Measurements from ENCODE around the gene ARHGAP20. TPM values are rescaled to one million over a fixed set of nuclear protein-coding genes. Genes with fewer than 3 reads are reported as not detected.

ARHGAP20 gene
- total RNA-seq, 1 experiment from 2014 or later = 7.9 TPM

- Histone ChIP-seq H3K4me1 (ENCODE audit: insufficient read depth, low read length, poor library complexity, severe bottlenecking) (no peaks in the 10 kb centered on the region), H3K27me3 (replicated peaks; ENCODE audit: insufficient read depth, low read depth, low read length, poor library complexity) (no peaks in the 10 kb centered on the region), H3K4me3 (ENCODE audit: low read depth, low read length, poor library complexity, severe bottlenecking) (no peak overlapping the region), H3K36me3 (ENCODE audit: insufficient read depth, low read length, poor library complexity, severe bottlenecking) (no peaks in the 10 kb centered on the region), H3K9me3 (ENCODE audit: low read depth, low read length, poor library complexity, severe bottlenecking) (no peaks in the 10 kb centered on the region), H3K27ac (ENCODE audit: low read depth, low read length, poor library complexity, severe bottlenecking) (no peak overlapping the region)
- CTCF ChIA-PET = no interaction called here
- no peak for TF ChIP-seq CTCF (conservative IDR thresholded peaks at IDR 0.05; ENCODE audit: low read depth, low read length)
- TF ChIP-seq EZH2 (IDR thresholded peaks at IDR 0.05; ENCODE audit: borderline replicate concordance, low read depth, low read length, poor library complexity, severe bottlenecking) = no peak
- DNase-seq (ENCODE audit: low spot score) = no peak
- BruUV-seq (replicated peaks) = no TSS peak
- intact Hi-C loops (cut with micrococcal nuclease; ENCODE audit: unreplicated experiment) = no loop called here
- POLR2A ChIA-PET (ENCODE audit: low non-redundant PET) = no interaction called here
These were observed 35.3 kb upstream of the ARHGAP20 start for GRCh38 chr11:110747531-110747930.

DNA sequence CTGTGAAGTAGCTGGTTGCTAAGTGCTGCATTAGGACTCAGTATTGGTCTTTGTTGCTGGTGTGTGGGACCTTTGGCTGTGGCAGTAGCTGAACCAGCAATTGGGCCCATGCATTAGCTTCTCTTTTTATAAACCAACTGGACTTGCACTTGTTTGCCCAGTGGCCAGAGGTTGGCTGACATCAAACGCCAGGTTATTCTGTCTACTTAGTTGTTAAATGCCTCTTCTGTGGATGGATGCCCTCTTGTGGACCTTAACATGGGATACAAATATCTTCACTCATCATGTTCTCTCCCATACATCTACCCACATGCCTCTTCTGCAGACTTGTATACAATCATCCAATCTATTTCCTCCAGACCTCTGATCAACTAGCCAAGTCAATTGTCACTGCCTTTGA, 26.4 kb upstream of the ARHGAP20 start:
- no peak for TF ChIP-seq EZH2 (IDR thresholded peaks at IDR 0.05; ENCODE audit: borderline replicate concordance, low read depth, low read length, poor library complexity, severe bottlenecking)
- no peak for TF ChIP-seq CTCF (conservative IDR thresholded peaks at IDR 0.05; ENCODE audit: low read depth, low read length)
- intact Hi-C loops (cut with micrococcal nuclease; ENCODE audit: unreplicated experiment) = no loop called here
- CTCF ChIA-PET = no interaction called here
- H3K9me3 ChIP-seq (ENCODE audit: low read depth, low read length, poor library complexity, severe bottlenecking) = no peaks in the 10 kb centered on the region
- POLR2A ChIA-PET (ENCODE audit: low non-redundant PET) = no interaction called here
- H3K27ac ChIP-seq (ENCODE audit: low read depth, low read length, poor library complexity, severe bottlenecking) = no peak overlapping the region
- no TSS peak for BruUV-seq (replicated peaks)
- no peaks in the 10 kb centered on the region for H3K27me3 ChIP-seq (replicated peaks; ENCODE audit: insufficient read depth, low read depth, low read length, poor library complexity)
- H3K36me3 ChIP-seq (ENCODE audit: insufficient read depth, low read length, poor library complexity, severe bottlenecking) = no peaks in the 10 kb centered on the region
- no peaks in the 10 kb centered on the region for H3K4me1 ChIP-seq (ENCODE audit: insufficient read depth, low read length, poor library complexity, severe bottlenecking)
- no peak overlapping the region for H3K4me3 ChIP-seq (ENCODE audit: low read depth, low read length, poor library complexity, severe bottlenecking)
- no peak for DNase-seq (ENCODE audit: low spot score)

DNA sequence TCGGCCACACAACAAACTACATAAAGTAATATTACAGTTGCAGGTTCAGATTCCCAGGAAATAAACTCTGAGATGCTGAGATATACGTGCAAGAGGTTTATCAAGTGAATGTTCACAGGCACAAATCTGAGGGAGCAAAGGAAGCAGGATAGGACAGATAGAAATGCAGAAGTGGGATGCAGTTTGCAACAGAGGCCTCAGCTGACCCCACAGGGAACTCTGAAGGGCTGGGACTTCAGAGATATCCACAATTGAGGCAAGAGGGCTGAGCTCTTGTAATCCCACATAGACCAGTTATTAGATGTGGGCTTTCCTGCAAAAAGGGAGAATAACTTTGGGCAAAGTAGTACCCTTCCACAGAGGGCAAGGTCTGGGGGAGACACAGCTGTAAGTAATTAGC, 25.4 kb upstream of the ARHGAP20 start:
- ChIA-PET CTCF (interaction anchor here (0.6 kb wide), 1 partner anchor 529 kb away, joined by 4 read pairs; no protein-coding TSS in a partner anchor), POLR2A (ENCODE audit: low non-redundant PET) (no interaction called here)
- Histone ChIP-seq H3K4me1 (ENCODE audit: insufficient read depth, low read length, poor library complexity, severe bottlenecking) (no peaks in the 10 kb centered on the region), H3K9me3 (ENCODE audit: low read depth, low read length, poor library complexity, severe bottlenecking) (no peaks in the 10 kb centered on the region), H3K4me3 (ENCODE audit: low read depth, low read length, poor library complexity, severe bottlenecking) (no peak overlapping the region), H3K27ac (ENCODE audit: low read depth, low read length, poor library complexity, severe bottlenecking) (no peak overlapping the region), H3K27me3 (replicated peaks; ENCODE audit: insufficient read depth, low read depth, low read length, poor library complexity) (no peaks in the 10 kb centered on the region), H3K36me3 (ENCODE audit: insufficient read depth, low read length, poor library complexity, severe bottlenecking) (no peaks in the 10 kb centered on the region)
- BruUV-seq (replicated peaks) = no TSS peak
- no peak for DNase-seq (ENCODE audit: low spot score)
- intact Hi-C loops (cut with micrococcal nuclease; ENCODE audit: unreplicated experiment) = no loop called here
- TF ChIP-seq CTCF (conservative IDR thresholded peaks at IDR 0.05; ENCODE audit: low read depth, low read length) (no peak), EZH2 (IDR thresholded peaks at IDR 0.05; ENCODE audit: borderline replicate concordance, low read depth, low read length, poor library complexity, severe bottlenecking) (no peak)
